ENCODE data around the gene PRMT6.

- no peak for TF ChIP-seq HOXA7 (CRISPR knock-in tag; IDR thresholded peaks at IDR 0.05)
- no peak for TF ChIP-seq CTCF (IDR thresholded peaks at IDR 0.05)
- no peak for TF ChIP-seq HOXB5 (CRISPR knock-in tag; IDR thresholded peaks at IDR 0.05)
- TF ChIP-seq BCL3 (IDR thresholded peaks at IDR 0.05) = no peak
- TF ChIP-seq JUN (IDR thresholded peaks at IDR 0.05) = no peak
- no peak for TF ChIP-seq EP300 (IDR thresholded peaks at IDR 0.05)
- TF ChIP-seq HDAC2 (IDR thresholded peaks at IDR 0.05) = no peak
Measured at GRCh38 chr1:107100331-107100984, 44.0 kb downstream of the PRMT6 start.
